Fibroblast of skin of right quadriceps (primary cell): Measurements from ENCODE around the gene UGCG.
"Not testable (repeated sequence)": the region's sequence is repeated elsewhere in the genome, so short reads cannot be mapped to it uniquely, and the experiment has no call there.

Experiments
- DNase-seq: peaks from one replicate; pipeline ENCODE4 v3.0.0-alpha.2; 2013

The UGCG gene

GRCh38 chr9:111922324-111923013 lies 25.9 kb downstream of the UGCG start:
- DNase-seq = no peak

GRCh38 chr9:111924281-111924680 lies 27.7 kb downstream of the UGCG start:
- DNase-seq = no peak

- no peak for DNase-seq
These were observed 28.6 kb downstream of the UGCG start for GRCh38 chr9:111925017-111925770.

- no peak for DNase-seq
These were observed 29.2 kb downstream of the UGCG start for GRCh38 chr9:111925784-111926183.

- DNase-seq = peak; percentile 92
These were observed 29.8 kb downstream of the UGCG start for GRCh38 chr9:111926421-111926875.

GRCh38 chr9:111928359-111928720 lies 31.7 kb downstream of the UGCG start:
- peak; percentile 60 for DNase-seq

GRCh38 chr9:111934747-111935146 lies 38.1 kb downstream of the UGCG start:
- no peak for DNase-seq

GRCh38 chr9:111936391-111936790 lies 39.8 kb downstream of the UGCG start:
- no peak for DNase-seq

GRCh38 chr9:111937301-111937700 lies 40.7 kb downstream of the UGCG start:
- no peak for DNase-seq

- DNase-seq = no peak
These were observed 41.3 kb downstream of the UGCG start for GRCh38 chr9:111937781-111938426.

- no peak for DNase-seq
These were observed 41.8 kb downstream of the UGCG start for GRCh38 chr9:111938427-111938800.

- DNase-seq = no peak
These were observed 42.7 kb downstream of the UGCG start for GRCh38 chr9:111939322-111939721.

- peak; percentile 62 for DNase-seq
These were observed 44.1 kb downstream of the UGCG start for GRCh38 chr9:111940697-111941096.

- DNase-seq = no peak
These were observed 46.6 kb downstream of the UGCG start for GRCh38 chr9:111943200-111943599.

- DNase-seq = peak; percentile 26
These were observed 47.1 kb downstream of the UGCG start for GRCh38 chr9:111943746-111944145.

GRCh38 chr9:111944241-111944866 lies 47.7 kb downstream of the UGCG start:
- peak; percentile 33 for DNase-seq

- DNase-seq = peak; percentile 68
These were observed 48.6 kb downstream of the UGCG start for GRCh38 chr9:111945216-111945615.

GRCh38 chr9:111948109-111948508 lies 51.5 kb downstream of the UGCG start:
- not testable (repeated sequence) for DNase-seq

GRCh38 chr9:111948951-111949350 lies 52.3 kb downstream of the UGCG start:
- no peak for DNase-seq

GRCh38 chr9:111949919-111950318 lies 53.3 kb downstream of the UGCG start:
- DNase-seq = peak; percentile 78

- DNase-seq = peak; percentile 82
These were observed 55.9 kb downstream of the UGCG start for GRCh38 chr9:111952559-111952958.

GRCh38 chr9:111953444-111953843 lies 56.8 kb downstream of the UGCG start:
- DNase-seq = no peak

GRCh38 chr9:111955048-111955447 lies 58.4 kb downstream of the UGCG start:
- DNase-seq = no peak
